RWPE2 (cell line): Measurements from ENCODE around the gene EPPIN.

ENCODE experiments used
- ATAC-seq: fragments of 200-7000 bp; cut with Tn5 transposase; 3 replicates; pipeline ENCODE4 v1.9.1; 2021; ENCODE audit warnings: low read depth
- DNase-seq: peaks from one replicate; pipeline ENCODE4 v3.0.0-alpha.2; 2020; ENCODE audit warnings: low spot score
- H3K27ac ChIP-seq: fragments of 450-650 bp; 2 replicates; pipeline ENCODE4 v1.5.1; 2017; ENCODE audit warnings: mild to moderate bottlenecking; ENCODE audit not compliant: poor library complexity, severe bottlenecking
- H3K27me3 ChIP-seq: fragments of 250-450 bp; sonication (Bioruptor Pico); 2 replicates; pipeline ENCODE4 v1.5.1; 2021; ENCODE audit warnings: mild to moderate bottlenecking, moderate library complexity; ENCODE audit not compliant: insufficient read depth, poor library complexity, severe bottlenecking
- H3K36me3 ChIP-seq: fragments of 250-450 bp; sonication (Bioruptor Pico); 2 replicates; pipeline ENCODE4 v1.5.1; 2020; ENCODE audit warnings: low read depth, mild to moderate bottlenecking, moderate library complexity
- H3K4me1 ChIP-seq: fragments of 250-450 bp; sonication (Bioruptor Pico); 2 replicates; pipeline ENCODE4 v1.5.1; 2021; ENCODE audit warnings: mild to moderate bottlenecking, moderate library complexity; ENCODE audit not compliant: insufficient read depth, poor library complexity, severe bottlenecking
- H3K4me3 ChIP-seq: fragments of 250-450 bp; sonication (Bioruptor Pico); 2 replicates; pipeline ENCODE4 v1.5.1; 2021; ENCODE audit warnings: mild to moderate bottlenecking, moderate library complexity; ENCODE audit not compliant: severe bottlenecking
- H3K9me3 ChIP-seq: fragments of 250-450 bp; sonication (Bioruptor Pico); 2 replicates; pipeline ENCODE4 v1.5.1; 2021; ENCODE audit warnings: mild to moderate bottlenecking, moderate library complexity; ENCODE audit not compliant: severe bottlenecking
- CTCF ChIP-seq: fragments of 450-650 bp; IDR thresholded peaks from one replicate; pipeline ENCODE4 v1.5.1; 2017; ENCODE audit warnings: mild to moderate bottlenecking, moderate library complexity; ENCODE audit not compliant: poor library complexity, severe bottlenecking

The EPPIN gene

GRCh38 chr20:45501600-45501999 lies 45.6 kb downstream of the EPPIN start:
- Histone ChIP-seq H3K4me3 (no peak overlapping the region), H3K27me3 (peaks cover 16% of the 10 kb centered on the region), H3K9me3 (no peaks in the 10 kb centered on the region), H3K27ac (no peak overlapping the region), H3K4me1 (peaks cover 2% of the 10 kb centered on the region), H3K36me3 (no peaks in the 10 kb centered on the region)
- no peak for DNase-seq
- ATAC-seq: no peak
- TF ChIP-seq CTCF: no peak

DNA sequence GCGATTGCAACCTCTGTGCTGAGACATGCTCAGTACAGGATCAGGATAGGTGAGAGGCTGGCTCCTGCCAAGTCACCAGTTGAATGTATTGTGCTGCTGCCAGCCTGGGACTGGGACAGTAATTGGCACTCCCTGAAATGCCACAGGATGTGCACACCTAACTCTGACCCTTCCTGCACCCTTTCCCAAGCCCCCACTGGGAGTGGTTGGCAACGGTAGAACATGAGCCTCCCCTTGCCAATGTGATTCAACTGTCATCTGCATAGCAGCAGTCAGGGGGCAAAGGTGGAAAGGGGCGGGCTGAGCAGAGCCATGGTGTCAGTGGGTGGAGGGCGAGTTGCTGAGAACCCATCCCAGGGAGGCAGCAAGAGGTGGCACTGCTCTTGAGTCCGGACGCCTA lies 47.2 kb downstream of the EPPIN start:
- Histone ChIP-seq H3K4me1 (no peaks in the 10 kb centered on the region), H3K4me3 (no peak overlapping the region), H3K27ac (no peak overlapping the region), H3K36me3 (no peaks in the 10 kb centered on the region), H3K9me3 (no peaks in the 10 kb centered on the region), H3K27me3 (peaks cover 25% of the 10 kb centered on the region)
- DNase-seq (no peak), ATAC-seq (peak; percentile 35)
- TF ChIP-seq CTCF: no peak

DNA sequence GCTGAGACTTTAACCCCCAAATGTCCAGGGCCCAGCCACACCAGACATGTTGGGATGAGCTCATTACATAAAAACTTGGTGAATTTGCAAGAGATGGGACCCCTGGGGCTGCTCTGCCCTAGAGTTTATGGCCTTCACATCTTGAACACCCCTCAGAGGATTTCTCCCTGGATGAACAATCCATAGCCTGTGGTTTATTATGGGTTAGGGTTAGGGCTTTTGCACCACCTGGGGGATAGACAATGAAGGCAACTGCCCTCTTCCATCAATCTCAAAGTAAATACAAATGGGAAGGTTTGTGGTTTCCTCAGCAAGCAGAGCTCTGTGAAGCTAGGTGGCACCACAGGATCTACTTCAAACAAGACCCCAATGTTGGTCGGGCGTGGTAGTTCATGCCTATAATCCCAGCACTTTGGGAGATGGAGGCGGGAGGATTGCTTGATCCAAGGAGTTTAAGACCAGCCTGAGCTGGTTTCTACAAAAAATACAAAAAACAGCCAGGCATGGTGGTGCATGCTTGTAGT lies 49.2 kb downstream of the EPPIN start:
- peaks cover 25% of the 10 kb centered on the region for H3K27me3 ChIP-seq
- no peak for TF ChIP-seq CTCF
- no peaks in the 10 kb centered on the region for H3K36me3 ChIP-seq
- ATAC-seq (no peak; the same call in 2 of the 3 replicates), DNase-seq (no peak)
- no peak overlapping the region for H3K27ac ChIP-seq
- no peaks in the 10 kb centered on the region for H3K4me1 ChIP-seq
- H3K4me3 ChIP-seq: no peak overlapping the region
- no peaks in the 10 kb centered on the region for H3K9me3 ChIP-seq

- Histone ChIP-seq H3K27ac (no peak overlapping the region), H3K36me3 (no peaks in the 10 kb centered on the region), H3K27me3 (peaks cover 19% of the 10 kb centered on the region), H3K9me3 (no peaks in the 10 kb centered on the region), H3K4me3 (no peak overlapping the region), H3K4me1 (no peaks in the 10 kb centered on the region)
- TF ChIP-seq CTCF: no peak
- no peak for DNase-seq
- no peak for ATAC-seq
Observed at GRCh38 chr20:45496166-45496565, 51.0 kb downstream of the EPPIN start.

DNA sequence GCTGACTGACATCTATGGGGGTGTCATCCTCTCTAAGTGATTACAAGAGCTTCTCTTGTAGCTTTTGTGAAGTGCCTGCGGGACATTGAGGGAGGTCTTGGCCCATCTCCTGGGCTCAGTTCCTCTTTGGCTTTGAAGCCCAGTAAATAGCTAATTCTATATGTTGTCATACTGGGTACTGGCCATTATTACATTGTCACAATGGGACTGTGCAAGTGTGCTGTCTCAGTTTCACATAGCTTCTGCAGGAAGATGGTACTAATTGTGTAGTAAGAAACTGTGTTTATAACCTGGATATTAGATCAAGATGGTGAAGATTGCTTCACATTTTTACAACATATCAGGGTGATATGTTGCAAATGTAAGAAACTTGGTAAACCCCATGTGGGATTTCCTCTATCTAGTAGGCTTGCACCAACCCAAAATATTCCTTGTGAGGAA lies 51.7 kb downstream of the EPPIN start:
- Histone ChIP-seq H3K9me3 (no peaks in the 10 kb centered on the region), H3K27ac (no peak overlapping the region), H3K4me1 (no peaks in the 10 kb centered on the region), H3K4me3 (no peak overlapping the region), H3K36me3 (no peaks in the 10 kb centered on the region), H3K27me3 (peaks cover 17% of the 10 kb centered on the region)
- TF ChIP-seq CTCF: no peak
- ATAC-seq: no peak
- no peak for DNase-seq
